HEK293T (cell line): Measurements from ENCODE around the gene MRPL44.

Experiments used
- CTCF ChIA-PET: fragments of 350-600 bp; formaldehyde crosslinking; extraction: SDS; loops from one replicate; lab custom pipeline; 2021; ENCODE audit warnings: antibody characterized with exemption, inconsistent platforms; lab: Yijun Ruan, JAX
- POLR2A ChIA-PET: fragments of 350-600 bp; formaldehyde crosslinking; extraction: SDS; loops from one replicate; lab custom pipeline; 2020; ENCODE audit warnings: antibody characterized with exemption, inconsistent platforms; lab: Yijun Ruan, JAX
- DNase-seq: peaks from one replicate; pipeline ENCODE4 v3.0.0; 2012; ENCODE audit warnings: mixed read lengths; ENCODE audit errors: extremely low spot score
- ARNT ChIP-seq: fragments of 450-650 bp; IDR thresholded peaks from 2 replicates; pipeline ENCODE4 v1.6.1; 2017; ENCODE audit warnings: mild to moderate bottlenecking
- BHLHE40 ChIP-seq: fragments of 450-650 bp; IDR thresholded peaks from 2 replicates; pipeline ENCODE4 v1.6.1; 2016; ENCODE audit warnings: mild to moderate bottlenecking, moderate library complexity, borderline replicate concordance
- CTBP1 ChIP-seq: fragments of 450-650 bp; IDR thresholded peaks from 2 replicates; pipeline ENCODE4 v1.6.1; 2016; ENCODE audit warnings: borderline replicate concordance
- ELF4 ChIP-seq: fragments of 450-650 bp; IDR thresholded peaks from 2 replicates; pipeline ENCODE4 v1.6.1; 2017; ENCODE audit warnings: antibody characterized with exemption
- FOXA1 ChIP-seq: fragments of 450-650 bp; IDR thresholded peaks from 2 replicates; pipeline ENCODE4 v1.6.1; 2016; ENCODE audit warnings: mild to moderate bottlenecking
- FOXK2 ChIP-seq: fragments of 450-650 bp; IDR thresholded peaks from 2 replicates; pipeline ENCODE4 v1.6.1; 2016; ENCODE audit warnings: mild to moderate bottlenecking
- FOXM1 ChIP-seq: fragments of 450-650 bp; IDR thresholded peaks from 2 replicates; pipeline ENCODE4 v1.6.1; 2017; ENCODE audit warnings: mild to moderate bottlenecking, borderline replicate concordance
- HDGF ChIP-seq: fragments of 450-650 bp; IDR thresholded peaks from 2 replicates; pipeline ENCODE4 v1.6.1; 2017; ENCODE audit warnings: antibody characterized with exemption, borderline replicate concordance
- L3MBTL2 ChIP-seq: fragments of 450-650 bp; conservative IDR thresholded peaks from 2 replicates; pipeline ENCODE4 v1.6.1; 2016; ENCODE audit warnings: mild to moderate bottlenecking
- LEF1 ChIP-seq: fragments of 450-650 bp; IDR thresholded peaks from 2 replicates; pipeline ENCODE4 v1.6.1; 2017; ENCODE audit warnings: mild to moderate bottlenecking, borderline replicate concordance
- NFRKB ChIP-seq: fragments of 450-650 bp; IDR thresholded peaks from 2 replicates; pipeline ENCODE4 v1.6.1; 2016; ENCODE audit warnings: mild to moderate bottlenecking, moderate library complexity
- SP1 ChIP-seq: fragments of 450-650 bp; IDR thresholded peaks from 2 replicates; pipeline ENCODE4 v1.6.1; 2017
- SUZ12 ChIP-seq: fragments of 450-650 bp; IDR thresholded peaks from 2 replicates; pipeline ENCODE4 v1.6.1; 2016; ENCODE audit warnings: mild to moderate bottlenecking
- TARDBP ChIP-seq: fragments of 450-650 bp; IDR thresholded peaks from 2 replicates; pipeline ENCODE4 v1.6.1; 2016
- ZNF384 ChIP-seq: fragments of 450-650 bp; IDR thresholded peaks from 2 replicates; pipeline ENCODE4 v1.6.1; 2016
- TF ChIP-seq, protein P1 (sequence below): fragments of 450-650 bp; IDR thresholded peaks from 2 replicates; pipeline ENCODE4 v1.6.1; 2016

The MRPL44 gene

DNA sequence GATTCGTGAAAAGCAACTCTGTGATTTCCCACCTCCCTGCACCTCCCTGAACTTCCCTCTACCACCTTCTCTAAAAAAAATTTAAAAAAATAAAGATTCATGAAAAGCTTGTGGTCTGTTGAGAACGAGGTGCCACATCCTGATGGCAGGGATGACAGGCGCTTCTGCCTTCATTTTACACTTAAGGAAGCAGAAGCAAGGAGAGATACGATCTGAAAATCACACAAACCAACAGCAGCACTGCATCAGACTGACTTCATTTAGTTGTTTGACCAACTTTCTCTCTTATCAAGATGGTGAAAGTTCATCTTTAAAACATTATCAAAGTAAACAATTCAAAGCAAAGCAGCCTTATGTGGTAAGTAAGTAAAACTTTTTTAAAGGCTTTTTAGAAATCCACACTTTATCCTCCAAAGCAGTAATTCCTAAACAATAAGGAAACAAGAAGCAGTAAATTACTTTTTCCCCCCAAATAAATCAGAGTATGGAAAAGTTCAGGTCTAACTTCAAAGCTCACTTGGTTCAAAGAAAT is 27.6 kb upstream of the MRPL44 start:
- CTCF ChIA-PET: no interaction called here
- POLR2A ChIA-PET: no interaction called here
- DNase-seq: no peak
- no peak for TF ChIP-seq FOXM1
- TF ChIP-seq CTBP1: no peak
- TF ChIP-seq ELF4: no peak
- no peak for TF ChIP-seq FOXA1
- TF ChIP-seq LEF1: no peak
- no peak for TF ChIP-seq ZNF384
- TF ChIP-seq BHLHE40: no peak
- no peak for TF ChIP-seq SUZ12
- no peak for TF ChIP-seq L3MBTL2
- no peak for TF ChIP-seq HDGF
- TF ChIP-seq FOXK2: no peak

DNA sequence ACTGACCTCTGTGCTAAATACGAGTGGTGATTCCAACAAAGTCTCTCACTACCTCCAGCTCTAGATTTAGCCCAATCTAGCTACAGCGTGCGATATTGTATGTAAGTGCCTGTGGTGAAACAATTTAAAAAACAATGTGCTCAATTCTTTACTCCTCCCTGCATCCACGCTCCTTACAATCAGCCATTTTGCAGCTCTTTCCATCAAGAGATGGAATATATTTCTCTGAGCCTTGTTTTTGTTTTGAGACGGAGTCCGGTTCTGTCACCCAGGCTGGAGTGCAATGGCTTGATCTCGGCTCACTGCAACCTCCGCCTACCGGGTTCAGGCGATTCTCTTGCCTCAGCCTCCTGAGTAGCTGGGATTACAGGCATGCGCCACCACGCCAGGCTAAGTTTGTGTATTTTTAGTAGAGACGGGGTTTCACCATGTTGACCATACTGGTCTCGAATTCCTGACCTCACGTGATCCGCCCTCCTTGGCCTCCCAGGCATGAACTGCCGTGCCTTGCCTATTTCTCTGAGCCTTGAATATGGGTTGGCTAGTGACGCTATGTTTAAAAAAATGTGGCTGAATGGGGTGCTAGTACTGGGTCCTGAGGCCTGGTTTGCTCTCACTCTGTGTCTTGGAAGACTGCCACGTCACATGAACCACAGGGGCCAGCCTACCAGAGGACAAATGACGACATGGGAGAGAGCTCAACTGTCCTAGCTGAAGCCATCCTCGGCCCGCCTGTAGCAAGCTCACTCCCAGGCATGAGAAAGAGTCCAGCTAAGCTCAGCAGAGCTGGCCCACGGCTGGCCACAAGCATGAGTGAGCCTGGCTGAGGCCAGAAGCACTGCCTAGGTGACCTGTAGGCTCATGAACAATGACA is 26.9 kb upstream of the MRPL44 start:
- DNase-seq: peak; percentile 21
- POLR2A ChIA-PET: interaction anchor here (0.7 kb wide), 1 partner anchor 15 kb away, joined by 3 read pairs; the partner anchor contains the start of gene WDFY1
- no peak for TF ChIP-seq HDGF
- TF ChIP-seq, protein P1, sequence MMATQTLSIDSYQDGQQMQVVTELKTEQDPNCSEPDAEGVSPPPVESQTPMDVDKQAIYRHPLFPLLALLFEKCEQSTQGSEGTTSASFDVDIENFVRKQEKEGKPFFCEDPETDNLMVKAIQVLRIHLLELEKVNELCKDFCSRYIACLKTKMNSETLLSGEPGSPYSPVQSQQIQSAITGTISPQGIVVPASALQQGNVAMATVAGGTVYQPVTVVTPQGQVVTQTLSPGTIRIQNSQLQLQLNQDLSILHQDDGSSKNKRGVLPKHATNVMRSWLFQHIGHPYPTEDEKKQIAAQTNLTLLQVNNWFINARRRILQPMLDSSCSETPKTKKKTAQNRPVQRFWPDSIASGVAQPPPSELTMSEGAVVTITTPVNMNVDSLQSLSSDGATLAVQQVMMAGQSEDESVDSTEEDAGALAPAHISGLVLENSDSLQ: no peak
- TF ChIP-seq L3MBTL2: no peak
- no peak for TF ChIP-seq SUZ12
- no peak for TF ChIP-seq LEF1
- no peak for TF ChIP-seq ZNF384
- TF ChIP-seq FOXA1: no peak
- TF ChIP-seq ELF4: no peak
- TF ChIP-seq ARNT: no peak
- CTCF ChIA-PET: no interaction called here

DNA sequence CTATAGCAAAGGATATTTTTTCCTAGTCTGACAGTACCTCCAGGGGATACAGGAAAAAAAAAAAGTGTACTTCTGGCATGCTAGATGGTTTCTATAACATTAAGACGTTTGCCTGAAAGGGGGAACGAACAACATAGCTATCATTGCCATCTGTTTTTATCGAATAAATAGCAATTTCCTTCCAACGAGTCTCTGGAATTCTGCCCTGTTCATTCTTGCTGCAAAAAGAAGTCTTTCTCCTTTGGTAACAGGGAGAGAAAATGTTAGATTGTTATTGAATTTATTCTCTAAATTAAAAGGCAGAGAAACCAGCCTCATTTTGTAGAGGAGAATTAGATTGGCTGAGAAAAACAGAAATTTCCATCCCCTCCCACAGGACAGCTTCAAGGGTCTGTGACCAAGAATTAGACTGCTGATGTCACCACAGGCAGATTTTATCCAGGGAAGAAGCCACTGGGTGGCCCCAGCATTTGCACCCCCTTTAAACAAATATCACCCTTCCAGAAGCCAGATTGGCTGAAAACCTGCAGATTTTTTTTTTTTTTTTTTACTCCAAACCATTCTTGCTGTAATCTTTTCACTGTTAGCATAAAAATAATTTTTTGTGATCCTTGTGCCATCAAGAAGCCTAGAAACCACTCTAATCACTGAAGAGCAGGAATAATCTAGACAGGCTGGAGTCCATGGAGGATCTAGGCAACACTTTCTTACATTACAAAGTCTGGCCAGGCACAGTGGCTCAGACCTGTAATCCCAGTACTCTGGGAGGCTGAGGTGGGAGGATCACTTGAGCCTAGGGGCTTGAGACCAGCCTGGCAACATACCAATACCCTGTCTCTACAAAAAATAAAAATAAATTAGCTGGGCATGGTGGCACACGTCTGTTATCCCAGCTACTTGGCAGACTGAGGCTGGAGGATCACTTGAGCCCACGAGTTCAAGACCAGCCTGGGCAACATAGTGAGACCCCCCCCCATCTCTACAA is 24.2 kb upstream of the MRPL44 start:
- POLR2A ChIA-PET: no interaction called here
- no peak for DNase-seq
- TF ChIP-seq SUZ12 (no peak), ARNT (no peak), FOXM1 (no peak), TARDBP (no peak), ELF4 (no peak), SP1 (no peak), ZNF384 (no peak), FOXK2 (no peak), CTBP1 (no peak), NFRKB (no peak), L3MBTL2 (no peak), BHLHE40 (no peak), LEF1 (no peak), HDGF (no peak), FOXA1 (no peak)
- TF ChIP-seq, protein P1: no peak
- CTCF ChIA-PET: interaction anchor here (0.6 kb wide), 1 partner anchor 1018 kb away, joined by 3 read pairs; no protein-coding TSS in a partner anchor

DNA sequence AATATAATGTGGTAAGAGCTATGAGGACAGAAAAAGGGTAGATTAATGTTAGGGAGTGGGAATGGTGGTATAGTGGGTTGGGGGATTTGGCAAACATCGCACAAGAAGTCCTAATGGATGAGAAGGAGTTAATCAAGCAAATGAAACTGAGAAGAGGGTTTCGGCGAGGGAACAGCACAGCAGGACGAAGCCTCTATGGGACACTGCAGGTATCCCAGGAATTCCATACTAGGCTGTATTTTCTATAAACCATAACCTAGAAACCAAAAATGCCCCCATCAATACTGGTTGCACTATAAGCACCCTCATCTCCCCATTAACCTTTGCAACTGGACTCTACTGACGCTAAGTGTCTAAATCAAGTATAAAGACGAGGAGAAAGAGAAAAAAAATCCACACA is 22.4 kb upstream of the MRPL44 start:
- POLR2A ChIA-PET: no interaction called here
- CTCF ChIA-PET: interaction anchor here (0.8 kb wide), 1 partner anchor 9 kb away, joined by 3 read pairs; no protein-coding TSS in a partner anchor
- no peak for DNase-seq
- TF ChIP-seq LEF1 (no peak), FOXA1 (no peak), ARNT (no peak), HDGF (no peak), CTBP1 (no peak), L3MBTL2 (no peak), SP1 (no peak), ELF4 (no peak), NFRKB (no peak)

DNA sequence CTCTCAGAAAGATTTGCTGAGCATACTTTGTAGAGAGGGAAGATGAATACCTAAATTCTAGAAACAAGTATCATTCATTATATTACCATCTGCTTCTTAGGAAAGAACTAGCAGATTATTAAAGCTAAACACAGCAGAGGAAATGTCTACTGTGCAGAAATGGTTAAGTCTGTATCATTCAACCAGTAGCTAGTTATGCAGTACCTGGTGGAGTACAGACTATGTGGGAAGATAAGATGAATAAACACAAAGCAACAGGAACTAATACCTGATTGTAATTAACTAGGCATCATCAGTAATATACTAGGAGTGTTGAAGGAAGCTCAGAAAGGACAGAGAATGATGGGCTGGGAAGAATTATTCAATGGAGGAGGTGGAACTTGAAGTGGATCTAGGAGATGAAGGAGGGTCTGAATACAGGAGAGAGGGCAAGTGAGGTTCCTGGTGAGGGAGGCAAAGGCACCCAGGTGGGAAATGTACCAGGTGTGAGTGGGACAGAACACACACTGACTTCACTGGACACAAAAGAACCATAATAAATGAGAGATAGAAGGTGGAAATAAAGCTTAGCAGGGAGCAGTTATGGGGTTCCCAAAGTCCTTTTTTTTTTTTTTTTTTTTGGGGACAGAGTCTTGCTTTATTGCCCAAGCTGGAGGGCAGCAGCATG is 21.7 kb upstream of the MRPL44 start:
- CTCF ChIA-PET: interaction anchor here (0.8 kb wide), 1 partner anchor 8 kb away, joined by 3 read pairs; no protein-coding TSS in a partner anchor
- DNase-seq: no peak
- POLR2A ChIA-PET: no interaction called here
- no peak for TF ChIP-seq L3MBTL2
- no peak for TF ChIP-seq FOXK2
- TF ChIP-seq BHLHE40: no peak
- no peak for TF ChIP-seq HDGF
- TF ChIP-seq ZNF384: no peak
- no peak for TF ChIP-seq CTBP1
